Inflammatory macrophage treated with lipopolysaccharide for 4 hours (primary cell): ENCODE data around the gene ASCL3.
A peak's percentile ranks its signal among the peaks of the same experiment; 100 is the strongest.
"Not testable (repeated sequence)": the region's sequence is repeated elsewhere in the genome, so short reads cannot be mapped to it uniquely, and the experiment has no call there.

Source experiments
- DNase-seq: peaks from one replicate; pipeline ENCODE4 v3.0.0-alpha.2; 2020

ASCL3 gene

GRCh38 chr11:8947230-8947943 is 4.6 kb upstream of the ASCL3 start:
- no peak for DNase-seq

GRCh38 chr11:8941341-8942103 is 1.3 kb downstream of the ASCL3 start:
- DNase-seq: no peak

- no peak for DNase-seq
Observed at GRCh38 chr11:8937659-8938058, 5.2 kb downstream of the ASCL3 start.

GRCh38 chr11:8937159-8937558 is 5.7 kb downstream of the ASCL3 start:
- DNase-seq: no peak

- DNase-seq: not testable (repeated sequence)
Observed at GRCh38 chr11:8935789-8936188, 7.0 kb downstream of the ASCL3 start.

- no peak for DNase-seq
Observed at GRCh38 chr11:8934742-8935488, 7.9 kb downstream of the ASCL3 start.

- no peak for DNase-seq
Observed at GRCh38 chr11:8933931-8934330, 8.9 kb downstream of the ASCL3 start.

- no peak for DNase-seq
Observed at GRCh38 chr11:8932564-8933180, 10.1 kb downstream of the ASCL3 start, which contains the start of gene C11orf16. C11orf16 (minus strand) TSS chr11:8932947; CDS start chr11:8932308, 639 bp downstream.

GRCh38 chr11:8930456-8931175 is 12.2 kb downstream of the ASCL3 start:
- no peak for DNase-seq

GRCh38 chr11:8928981-8929615 is 13.7 kb downstream of the ASCL3 start:
- DNase-seq: no peak

GRCh38 chr11:8928205-8928604 is 14.6 kb downstream of the ASCL3 start:
- DNase-seq: no peak

- no peak for DNase-seq
Observed at GRCh38 chr11:8927233-8927632, 15.6 kb downstream of the ASCL3 start.

- no peak for DNase-seq
Observed at GRCh38 chr11:8926236-8926635, 16.6 kb downstream of the ASCL3 start.

- DNase-seq: no peak
Observed at GRCh38 chr11:8925711-8926110, 17.1 kb downstream of the ASCL3 start.

- no peak for DNase-seq
Observed at GRCh38 chr11:8922691-8923090, 20.1 kb downstream of the ASCL3 start.

GRCh38 chr11:8917157-8917825 is 25.5 kb downstream of the ASCL3 start:
- peak; percentile 2 for DNase-seq

GRCh38 chr11:8914661-8915018 is 28.2 kb downstream of the ASCL3 start:
- no peak for DNase-seq

GRCh38 chr11:8913961-8914660 is 28.7 kb downstream of the ASCL3 start:
- peak; percentile 81 for DNase-seq

GRCh38 chr11:8911029-8911823 is 31.6 kb downstream of the ASCL3 start, which contains the start of gene AKIP1:
AKIP1 (plus strand) TSS chr11:8911189; CDS start chr11:8911450, 261 bp downstream.
- peak; percentile 96 for DNase-seq

- DNase-seq: no peak
Observed at GRCh38 chr11:8910649-8911026, 32.2 kb downstream of the ASCL3 start.
